ENCODE measurements around the gene PROX2.
A peak's percentile ranks its signal among the peaks of the same experiment; 100 is the strongest.

PROX2 gene

GRCh38 chr14:74904635-74905503 lies 28.9 kb upstream of the PROX2 start:
- DNase-seq (ENCODE audit: low spot score): no peak
- TF ChIP-seq CTCF (IDR thresholded peaks at IDR 0.05): no peak
- Histone ChIP-seq H3K27ac (peak overlapping the region in 1 of 2 donors; percentile 13), H3K4me3 (no peak overlapping the region)

GRCh38 chr14:74902941-74903705 lies 27.2 kb upstream of the PROX2 start:
- Histone ChIP-seq H3K4me3 (no peak overlapping the region), H3K27ac (no peak overlapping the region)
- no peak for DNase-seq (ENCODE audit: low spot score)
- no peak for TF ChIP-seq CTCF (IDR thresholded peaks at IDR 0.05)

GRCh38 chr14:74898694-74899093 lies 22.7 kb upstream of the PROX2 start:
- DNase-seq (ENCODE audit: low spot score): no peak
- no peak for TF ChIP-seq CTCF (IDR thresholded peaks at IDR 0.05)
- no peak overlapping the region for H3K4me3 ChIP-seq
- H3K27ac ChIP-seq: no peak overlapping the region

- no peak for TF ChIP-seq CTCF (IDR thresholded peaks at IDR 0.05)
- H3K4me3 ChIP-seq: no peak overlapping the region
- DNase-seq (ENCODE audit: low spot score): no peak
- H3K27ac ChIP-seq: no peak overlapping the region
Observed at GRCh38 chr14:74898083-74898482, 22.1 kb upstream of the PROX2 start.

GRCh38 chr14:74897642-74898041 lies 21.7 kb upstream of the PROX2 start:
- no peak overlapping the region for H3K4me3 ChIP-seq
- no peak for TF ChIP-seq CTCF (IDR thresholded peaks at IDR 0.05)
- no peak for DNase-seq (ENCODE audit: low spot score)
- H3K27ac ChIP-seq: no peak overlapping the region

GRCh38 chr14:74896400-74896799 lies 20.5 kb upstream of the PROX2 start:
- no peak overlapping the region for H3K27ac ChIP-seq

More at GRCh38 chr14:74896400-74896799, 20.5 kb upstream of the PROX2 start:
- no peak for DNase-seq (ENCODE audit: low spot score)
- TF ChIP-seq CTCF (IDR thresholded peaks at IDR 0.05): no peak
- no peak overlapping the region for H3K4me3 ChIP-seq
